CD4-positive, alpha-beta T cell (primary cell): Measurements from ENCODE around the gene KRTAP5-7. TPM values are rescaled to one million over a fixed set of nuclear protein-coding genes. Genes with fewer than 3 reads are reported as not detected.

Experiments used
- ATAC-seq: fragments of 200-7000 bp; cut with Tn5 transposase; one replicate; pipeline ENCODE4 v1.10.0; 2022; ENCODE audit warnings: mild to moderate bottlenecking; ENCODE audit not compliant: poor library complexity
- CTCF ChIA-PET: fragments of 350-600 bp; sonication (Branson Sonifier 250); formaldehyde crosslinking; loops from one replicate; lab custom pipeline; 2021; ENCODE audit warnings: antibody characterized with exemption, inconsistent platforms; lab: Charles Lee
- POLR2A ChIA-PET: fragments of 350-600 bp; sonication (Branson Sonifier 250); formaldehyde crosslinking; loops from one replicate; lab custom pipeline; 2021; ENCODE audit warnings: antibody characterized with exemption, inconsistent platforms; lab: Charles Lee
- DNase-seq, 14 experiments: peaks; one replicate each; pipeline ENCODE4 v3.0.0-alpha.2; 2013 to 2020; ENCODE audit warnings: mixed read lengths in 2 of 14
- H3K27ac ChIP-seq, 2 donors: one replicate each; pipeline versions ENCODE4 v1.5.1 to v1.7.0; 2013; ENCODE audit warnings: low read length in 2 of 2, low read depth in 1 of 2, mild to moderate bottlenecking in 1 of 2
- H3K27me3 ChIP-seq, 2 experiments: 1 replicate in 1 of 2; 2 replicates in 1 of 2; pipeline versions ENCODE4 v1.6.1 to v1.7.0; 2013; ENCODE audit warnings: low read length in 2 of 2, control low read depth in 1 of 2, mild to moderate bottlenecking in 1 of 2, moderate library complexity in 1 of 2; ENCODE audit not compliant: insufficient read depth in 2 of 2, control insufficient read depth in 1 of 2
- H3K36me3 ChIP-seq: one replicate; pipeline ENCODE4 v1.6.1; 2013; ENCODE audit warnings: low read length, control low read depth; ENCODE audit not compliant: insufficient read depth
- H3K4me1 ChIP-seq: one replicate; pipeline ENCODE4 v1.6.1; 2013; ENCODE audit warnings: low read length, control low read depth; ENCODE audit not compliant: insufficient read depth
- H3K4me3 ChIP-seq: one replicate; pipeline ENCODE4 v1.5.1; 2013; ENCODE audit warnings: mild to moderate bottlenecking, low read length, moderate library complexity
- H3K9me3 ChIP-seq, 2 experiments: 1 replicate in 1 of 2; 2 replicates in 1 of 2; pipeline versions ENCODE4 v1.6.1 to v1.7.0; 2013; ENCODE audit warnings: low read length in 2 of 2, mild to moderate bottlenecking in 2 of 2, control low read depth in 1 of 2, moderate library complexity in 1 of 2; ENCODE audit not compliant: control insufficient read depth in 1 of 2, insufficient read depth in 1 of 2
- H3K27ac Mint-ChIP-seq: one replicate; pipeline ENCODE4 v1.8.0; 2020; ENCODE audit warnings: mixed read lengths
- H3K27me3 Mint-ChIP-seq: one replicate; pipeline ENCODE4 v1.8.0; 2021; ENCODE audit warnings: mixed read lengths
- H3K36me3 Mint-ChIP-seq: one replicate; pipeline ENCODE4 v1.8.0; 2021; ENCODE audit warnings: low read depth, mixed read lengths
- H3K4me1 Mint-ChIP-seq: one replicate; pipeline ENCODE4 v1.8.0; 2021; ENCODE audit warnings: low read depth, mixed read lengths
- H3K4me3 Mint-ChIP-seq: one replicate; pipeline ENCODE4 v1.8.0; 2020; ENCODE audit warnings: mild to moderate bottlenecking, mixed read lengths
- H3K9me3 Mint-ChIP-seq: one replicate; pipeline ENCODE4 v1.8.0; 2020; ENCODE audit warnings: mixed read lengths
- CTCF ChIP-seq: fragments of 200-600 bp; IDR thresholded peaks from one replicate; pipeline ENCODE4 v1.8.0; 2022; ENCODE audit warnings: antibody characterized with exemption, mild to moderate bottlenecking
- intact Hi-C, 2 experiments: fragments of 100-400 bp; cut with DNase I in 1 of 2; cut with micrococcal nuclease in 1 of 2; formaldehyde crosslinking; loops; one replicate each; pipeline versions ENCODE4 v1.15.1 to v1.9.0; 2023 to 2025; cut with DNase I, micrococcal nuclease
- total RNA-seq, 174 experiments: library from RNA in 2 of 174; stranded (reverse) in 2 of 174; gene quantifications; one replicate each; pipeline ENCODE4 v1.2.3 and lab custom pipeline; 2021 to 2026

Gene KRTAP5-7
- total RNA-seq, 2 experiments from 2014 or later, result not detected

- Histone ChIP-seq H3K4me3 (no peak overlapping the region), H3K4me1 (no peaks in the 10 kb centered on the region), H3K27me3 (no peaks in the 10 kb centered on the region), H3K9me3 (no peaks in the 10 kb centered on the region), H3K36me3 (peaks cover 60% of the 10 kb centered on the region), H3K27ac (no peak overlapping the region)
- Mint-ChIP-seq H3K4me3 (no peak overlapping the region), H3K4me1 (no peaks in the 10 kb centered on the region), H3K36me3 (peaks cover 92% of the 10 kb centered on the region), H3K9me3 (no peaks in the 10 kb centered on the region), H3K27me3 (no peaks in the 10 kb centered on the region), H3K27ac (no peak overlapping the region)
- ChIA-PET POLR2A (no interaction called here), CTCF (no interaction called here)
- ATAC-seq (no peak), DNase-seq (peak in 1 of 14 experiments; percentile 20)
- intact Hi-C loops, result no loop called here
- no peak for TF ChIP-seq CTCF
Observed at GRCh38 chr11:71491531-71491930, 35.5 kb upstream of the KRTAP5-7 start.

GRCh38 chr11:71491940-71492339 is 35.1 kb upstream of the KRTAP5-7 start:
- no peak overlapping the region for H3K27ac ChIP-seq
- H3K9me3 ChIP-seq, result no peaks in the 10 kb centered on the region
- Mint-ChIP-seq H3K4me1 (no peaks in the 10 kb centered on the region), H3K4me3 (no peak overlapping the region), H3K27ac (no peak overlapping the region), H3K9me3 (no peaks in the 10 kb centered on the region), H3K27me3 (no peaks in the 10 kb centered on the region), H3K36me3 (peaks cover 93% of the 10 kb centered on the region)
- no peak overlapping the region for H3K4me3 ChIP-seq
- intact Hi-C loops, result no loop called here
- CTCF ChIA-PET, result no interaction called here
- H3K27me3 ChIP-seq, result no peaks in the 10 kb centered on the region
- ATAC-seq (no peak), DNase-seq (peak in 1 of 14 experiments; percentile 22)
- H3K4me1 ChIP-seq, result no peaks in the 10 kb centered on the region
- TF ChIP-seq CTCF, result no peak
- peaks cover 63% of the 10 kb centered on the region for H3K36me3 ChIP-seq
- POLR2A ChIA-PET, result no interaction called here

GRCh38 chr11:71495286-71496230 is 31.5 kb upstream of the KRTAP5-7 start:
- Histone ChIP-seq H3K27me3 (no peaks in the 10 kb centered on the region), H3K4me3 (no peak overlapping the region), H3K36me3 (peaks cover 87% of the 10 kb centered on the region), H3K9me3 (peaks cover 0 to 2% of the 10 kb centered on the region in 2 experiments), H3K27ac (no peak overlapping the region), H3K4me1 (no peaks in the 10 kb centered on the region)
- ChIA-PET POLR2A (no interaction called here), CTCF (no interaction called here)
- ATAC-seq (no peak), DNase-seq (peak in 1 of 14 experiments; percentile 27)
- Mint-ChIP-seq H3K4me1 (no peaks in the 10 kb centered on the region), H3K9me3 (no peaks in the 10 kb centered on the region), H3K4me3 (no peak overlapping the region), H3K27me3 (no peaks in the 10 kb centered on the region), H3K36me3 (peaks cover 95% of the 10 kb centered on the region), H3K27ac (no peak overlapping the region)
- intact Hi-C loops, result no loop called here
- no peak for TF ChIP-seq CTCF
